ENCODE results near the gene RRBP1.

DNA sequence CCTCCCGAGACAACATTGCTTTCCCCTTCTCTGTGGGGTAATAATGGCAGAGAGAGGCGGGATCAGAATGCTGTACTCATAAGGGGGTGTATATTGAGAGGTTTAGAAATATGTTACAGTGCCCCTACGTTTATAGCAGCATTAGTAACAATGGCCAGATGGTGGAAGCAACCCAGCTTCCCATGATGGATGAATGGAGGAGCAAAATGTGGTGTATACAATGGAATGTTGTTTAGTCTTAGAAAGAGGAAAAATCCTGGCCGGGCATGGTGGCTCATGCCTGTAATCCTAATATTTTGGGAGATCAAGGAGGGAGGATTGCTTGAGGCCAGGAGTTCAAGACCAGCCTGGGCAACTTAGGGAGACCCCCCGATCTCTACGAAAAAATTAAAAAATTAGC is 30.7 kb upstream of the RRBP1 start:
- no peak for TF ChIP-seq EP300 (IDR thresholded peaks at IDR 0.05)
- TF ChIP-seq, protein P1, sequence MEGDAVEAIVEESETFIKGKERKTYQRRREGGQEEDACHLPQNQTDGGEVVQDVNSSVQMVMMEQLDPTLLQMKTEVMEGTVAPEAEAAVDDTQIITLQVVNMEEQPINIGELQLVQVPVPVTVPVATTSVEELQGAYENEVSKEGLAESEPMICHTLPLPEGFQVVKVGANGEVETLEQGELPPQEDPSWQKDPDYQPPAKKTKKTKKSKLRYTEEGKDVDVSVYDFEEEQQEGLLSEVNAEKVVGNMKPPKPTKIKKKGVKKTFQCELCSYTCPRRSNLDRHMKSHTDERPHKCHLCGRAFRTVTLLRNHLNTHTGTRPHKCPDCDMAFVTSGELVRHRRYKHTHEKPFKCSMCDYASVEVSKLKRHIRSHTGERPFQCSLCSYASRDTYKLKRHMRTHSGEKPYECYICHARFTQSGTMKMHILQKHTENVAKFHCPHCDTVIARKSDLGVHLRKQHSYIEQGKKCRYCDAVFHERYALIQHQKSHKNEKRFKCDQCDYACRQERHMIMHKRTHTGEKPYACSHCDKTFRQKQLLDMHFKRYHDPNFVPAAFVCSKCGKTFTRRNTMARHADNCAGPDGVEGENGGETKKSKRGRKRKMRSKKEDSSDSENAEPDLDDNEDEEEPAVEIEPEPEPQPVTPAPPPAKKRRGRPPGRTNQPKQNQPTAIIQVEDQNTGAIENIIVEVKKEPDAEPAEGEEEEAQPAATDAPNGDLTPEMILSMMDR (IDR thresholded peaks at IDR 0.05) = no peak
- TF ChIP-seq POLR2A (IDR thresholded peaks at IDR 0.05) = no peak
